NCI-H2196 treated with DMSO at 0.1 percent for 48 hours (cell line): ENCODE measurements around the gene RAB22A.
A peak's percentile ranks its signal among the peaks of the same experiment; 100 is the strongest.
"Not testable (repeated sequence)": the region's sequence is repeated elsewhere in the genome, so short reads cannot be mapped to it uniquely, and the experiment has no call there.

Experiments
- DNase-seq: peaks from one replicate; lab custom pipeline; 2025; ENCODE audit not compliant: unreplicated experiment; lab: John Stamatoyannopoulos, UW

The RAB22A gene

DNA sequence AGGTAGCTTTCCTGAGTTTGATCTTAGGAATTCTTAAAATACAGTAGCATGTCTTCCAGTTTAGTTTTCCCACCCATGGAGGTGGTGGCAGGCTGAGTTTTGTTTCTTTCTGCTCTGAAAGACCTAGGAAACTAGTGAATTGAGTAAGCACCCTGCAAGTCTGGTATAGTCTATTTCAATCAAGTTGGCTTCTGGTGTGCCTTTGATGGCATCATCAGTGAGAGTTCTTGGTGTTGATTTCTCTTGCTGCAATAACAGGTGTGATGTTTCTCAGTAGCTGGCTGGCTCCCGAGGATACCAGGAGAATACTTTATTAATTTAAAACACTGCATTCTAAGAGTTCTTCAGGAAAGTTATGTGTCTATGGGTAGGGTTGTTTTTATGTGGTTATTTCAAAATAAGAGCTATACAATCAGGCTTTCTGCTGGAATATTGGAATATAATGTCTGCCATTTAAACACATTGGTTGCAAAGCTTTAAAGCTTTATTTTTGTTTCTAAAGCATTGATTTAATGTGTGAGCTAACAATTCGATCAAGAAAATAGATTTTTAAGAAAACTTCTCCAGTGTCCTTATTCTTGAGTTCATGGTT lies 98.5 kb downstream of the RAB22A start:
- peak; percentile 15 for DNase-seq

- peak; percentile 69 for DNase-seq
These were observed 99.2 kb downstream of the RAB22A start for GRCh38 chr20:58408603-58409246.

- not testable (repeated sequence) for DNase-seq
These were observed 104.7 kb downstream of the RAB22A start for GRCh38 chr20:58414216-58414615.

- not testable (repeated sequence) for DNase-seq
These were observed 105.3 kb downstream of the RAB22A start for GRCh38 chr20:58414786-58415185.

DNA sequence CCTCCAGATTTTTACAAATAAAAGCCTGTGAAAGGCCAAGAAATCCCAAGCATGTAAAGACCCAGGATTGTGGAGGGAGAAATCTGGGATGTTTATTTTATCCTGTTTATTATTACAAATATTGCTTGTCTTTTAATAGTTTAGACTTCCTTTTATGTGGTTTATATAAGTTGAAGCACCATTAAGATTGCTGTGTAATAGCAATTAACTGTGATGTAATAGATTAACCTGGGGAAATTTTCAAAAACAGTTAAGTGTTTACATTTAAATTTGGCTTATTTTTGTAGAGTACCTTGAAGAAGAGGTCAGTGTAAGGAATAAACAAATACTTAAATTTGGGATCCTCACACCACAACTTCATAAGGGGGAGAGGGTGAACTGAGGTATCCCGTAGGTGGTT lies 106.5 kb downstream of the RAB22A start:
- DNase-seq = no peak

DNA sequence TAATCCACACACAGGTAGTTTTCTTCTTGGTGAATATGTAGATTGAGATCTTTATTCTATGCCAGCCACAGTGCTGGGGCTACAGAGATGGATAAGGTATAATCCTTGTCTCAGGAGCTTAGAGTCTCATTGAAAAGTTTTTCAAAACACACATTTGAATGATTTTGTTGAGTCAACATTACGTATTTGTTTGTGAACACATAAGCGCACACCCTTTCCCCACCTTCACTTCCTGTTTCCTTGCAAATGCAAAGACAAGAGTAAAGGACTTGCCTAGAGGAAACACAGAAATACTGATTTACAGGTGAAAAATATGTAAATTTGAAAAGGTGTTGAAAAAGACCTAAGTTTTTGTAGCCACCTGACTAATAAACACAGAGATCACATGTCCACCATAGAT lies 107.3 kb downstream of the RAB22A start:
- DNase-seq = no peak
